GM19023 (cell line): ENCODE measurements around the gene VWA3B.
"Not testable (repeated sequence)": the region's sequence is repeated elsewhere in the genome, so short reads cannot be mapped to it uniquely, and the experiment has no call there.

ENCODE experiments used
- ATAC-seq: cut with Tn5 transposase; IDR thresholded peaks from one replicate; pipeline ENCODE4 v1.9.1; 2021; ENCODE audit warnings: mild to moderate bottlenecking, moderate library complexity; ENCODE audit not compliant: unreplicated experiment

The VWA3B gene

GRCh38 chr2:98086491-98087446, at the start of gene VWA3B:
Gene VWA3B (plus strand): TSS chr2:98087167. CDS start chr2:98093093, 5,926 bp downstream.
- ATAC-seq: peak; percentile 93

GRCh38 chr2:98037206-98037605, 49.8 kb upstream of the VWA3B start:
- no peak for ATAC-seq

GRCh38 chr2:98037666-98038336, 49.2 kb upstream of the VWA3B start:
- no peak for ATAC-seq

- no peak for ATAC-seq
Observed at GRCh38 chr2:98039085-98039756, 47.7 kb upstream of the VWA3B start.

GRCh38 chr2:98040331-98040939, 46.5 kb upstream of the VWA3B start:
- ATAC-seq: no peak

GRCh38 chr2:98043101-98043500, 43.9 kb upstream of the VWA3B start:
- no peak for ATAC-seq

- ATAC-seq: not testable (repeated sequence)
Observed at GRCh38 chr2:98044730-98045129, 42.2 kb upstream of the VWA3B start.

- no peak for ATAC-seq
Observed at GRCh38 chr2:98050070-98050469, 36.9 kb upstream of the VWA3B start.

GRCh38 chr2:98058191-98058975, 28.6 kb upstream of the VWA3B start:
- ATAC-seq: no peak

- no peak for ATAC-seq
Observed at GRCh38 chr2:98060277-98060676, 26.7 kb upstream of the VWA3B start.

GRCh38 chr2:98063291-98063854, 23.6 kb upstream of the VWA3B start:
- ATAC-seq: no peak

- ATAC-seq: no peak
Observed at GRCh38 chr2:98065808-98066207, 21.2 kb upstream of the VWA3B start.

- ATAC-seq: no peak
Observed at GRCh38 chr2:98067160-98067559, 19.8 kb upstream of the VWA3B start.

GRCh38 chr2:98070081-98070480, 16.9 kb upstream of the VWA3B start:
- no peak for ATAC-seq

GRCh38 chr2:98072442-98072841, 14.5 kb upstream of the VWA3B start:
- no peak for ATAC-seq

GRCh38 chr2:98078701-98079100, 8.3 kb upstream of the VWA3B start:
- no peak for ATAC-seq

- ATAC-seq: no peak
Observed at GRCh38 chr2:98084151-98084868, 2.7 kb upstream of the VWA3B start.

GRCh38 chr2:98084869-98085238, 2.1 kb upstream of the VWA3B start:
- no peak for ATAC-seq

GRCh38 chr2:98085649-98086048, 1.3 kb upstream of the VWA3B start:
- no peak for ATAC-seq
